HG03378 (cell line): Measurements from ENCODE around the gene OR4F17.
"Not testable (repeated sequence)": the region's sequence is repeated elsewhere in the genome, so short reads cannot be mapped to it uniquely, and the experiment has no call there.

Experiments
- ATAC-seq: cut with Tn5 transposase; IDR thresholded peaks from one replicate; pipeline ENCODE4 v1.9.1; 2021; ENCODE audit warnings: mild to moderate bottlenecking, moderate library complexity; ENCODE audit not compliant: unreplicated experiment

Gene OR4F17

DNA sequence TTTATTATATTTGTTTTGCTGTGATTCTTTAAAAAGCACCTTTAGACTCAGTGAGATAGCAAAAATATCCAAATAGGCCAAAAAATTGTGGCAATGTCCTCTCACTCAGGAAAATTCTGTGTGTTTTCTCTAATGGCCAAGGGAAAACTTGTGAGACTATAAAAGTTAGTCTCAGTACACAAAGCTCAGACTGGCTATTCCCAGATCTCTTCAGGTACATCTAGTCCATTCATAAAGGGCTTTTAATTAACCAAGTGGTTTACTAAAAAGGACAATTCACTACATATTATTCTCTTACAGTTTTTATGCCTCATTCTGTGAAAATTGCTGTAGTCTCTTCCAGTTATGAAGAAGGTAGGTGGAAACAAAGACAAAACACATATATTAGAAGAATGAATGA lies at the start of gene OR4F17:
OR4F17 (plus strand) TSS at position 301 of the 400 bp plus-strand sequence. CDS start 3,575 bp downstream, outside the sequence.
- not testable (repeated sequence) for ATAC-seq

GRCh38 chr19:70793-71192 lies 36.1 kb upstream of the OR4F17 start:
- not testable (repeated sequence) for ATAC-seq

- not testable (repeated sequence) for ATAC-seq
Measured at GRCh38 chr19:82864-83263, 24.0 kb upstream of the OR4F17 start.

DNA sequence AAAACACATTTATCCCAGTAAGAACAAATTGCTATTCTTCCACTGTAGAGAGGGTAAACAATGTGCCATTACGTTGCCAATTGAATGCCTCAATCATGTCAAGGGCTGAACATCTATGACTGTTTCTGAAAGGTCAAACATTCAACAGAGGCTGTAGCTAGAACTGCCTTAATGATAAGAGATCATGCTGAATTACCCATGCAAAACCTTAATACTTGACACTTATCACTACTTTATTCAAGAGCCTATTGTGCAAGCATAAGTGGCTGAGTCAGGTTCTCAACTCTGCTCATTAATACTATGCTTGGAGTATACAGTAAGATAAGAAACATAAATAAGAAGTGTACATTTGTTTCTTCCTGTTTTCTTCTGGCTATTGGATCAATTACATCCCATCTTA lies 23.3 kb upstream of the OR4F17 start:
- not testable (repeated sequence) for ATAC-seq

GRCh38 chr19:90678-91077 lies 16.2 kb upstream of the OR4F17 start:
- not testable (repeated sequence) for ATAC-seq

- ATAC-seq, result not testable (repeated sequence)
Measured at GRCh38 chr19:94794-95193, 12.1 kb upstream of the OR4F17 start.

DNA sequence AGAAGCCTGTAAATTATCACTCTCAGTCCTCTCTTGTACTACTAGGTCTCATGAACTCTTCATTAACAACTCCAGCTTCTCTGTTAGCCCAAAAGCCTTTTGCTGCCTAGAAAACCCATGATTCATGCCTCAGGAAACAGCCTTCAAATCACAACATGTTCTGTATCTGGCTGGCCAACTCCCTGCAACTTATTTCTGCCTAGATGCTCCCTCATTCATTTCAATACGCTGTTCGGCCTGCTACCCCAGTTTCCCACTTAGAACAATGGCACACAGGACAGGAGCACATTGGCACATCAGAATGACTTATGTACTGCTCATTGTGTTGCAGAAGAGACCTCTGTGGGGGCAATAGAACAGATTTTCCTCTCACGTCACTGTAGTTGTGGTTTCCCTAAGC lies 9.3 kb upstream of the OR4F17 start:
- not testable (repeated sequence) for ATAC-seq

DNA sequence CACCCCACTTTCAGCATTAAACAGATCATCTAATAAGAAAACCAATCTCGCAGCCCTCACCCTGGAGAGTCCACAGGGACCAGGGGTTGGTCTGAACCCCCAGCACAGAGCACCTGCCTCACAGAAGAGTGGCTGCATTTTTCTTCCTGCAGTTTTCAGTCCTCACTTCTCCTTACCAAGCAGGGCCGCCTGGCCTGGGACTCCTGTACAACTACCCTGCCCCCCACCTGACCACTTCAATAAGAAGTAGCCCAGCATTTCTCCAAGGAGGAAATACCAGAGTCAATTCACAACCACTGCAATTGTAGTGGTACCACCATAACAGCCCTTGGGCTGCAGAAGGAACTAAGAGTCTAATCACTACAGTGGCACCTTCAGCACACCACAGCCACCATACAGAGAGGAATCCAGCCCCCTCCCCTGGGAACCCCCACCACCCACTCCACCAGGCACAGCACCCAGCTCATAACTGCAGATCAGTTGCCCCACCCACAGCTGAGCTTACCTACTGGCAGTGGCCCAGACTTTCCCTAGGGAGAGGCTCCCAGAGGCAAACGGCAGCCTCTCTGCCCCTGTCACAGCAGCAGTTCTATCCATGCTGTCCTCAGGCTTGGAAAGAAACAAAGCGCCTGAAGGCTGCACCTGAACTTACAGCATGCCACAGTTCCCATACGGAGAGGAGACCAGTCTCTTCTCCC lies 13.7 kb downstream of the OR4F17 start:
- ATAC-seq, result not testable (repeated sequence)
